ENCODE data around the gene ADAM12. TPM values are rescaled to one million over a fixed set of nuclear protein-coding genes. Genes with fewer than 3 reads are reported as not detected.
"Not testable (repeated sequence)": the region's sequence is repeated elsewhere in the genome, so short reads cannot be mapped to it uniquely, and the experiment has no call there.

Gene ADAM12
- total RNA-seq, 1 donor from 2014 or later = 0.35 TPM

GRCh38 chr10:126204320-126204719 is 184.0 kb downstream of the ADAM12 start:
- ATAC-seq (no peak), DNase-seq (no peak)
- intact Hi-C loops (cut with micrococcal nuclease) = no loop called here

GRCh38 chr10:126203746-126204145 is 184.5 kb downstream of the ADAM12 start:
- intact Hi-C loops (cut with micrococcal nuclease) = no loop called here
- no peak for ATAC-seq
- DNase-seq = no peak

DNA sequence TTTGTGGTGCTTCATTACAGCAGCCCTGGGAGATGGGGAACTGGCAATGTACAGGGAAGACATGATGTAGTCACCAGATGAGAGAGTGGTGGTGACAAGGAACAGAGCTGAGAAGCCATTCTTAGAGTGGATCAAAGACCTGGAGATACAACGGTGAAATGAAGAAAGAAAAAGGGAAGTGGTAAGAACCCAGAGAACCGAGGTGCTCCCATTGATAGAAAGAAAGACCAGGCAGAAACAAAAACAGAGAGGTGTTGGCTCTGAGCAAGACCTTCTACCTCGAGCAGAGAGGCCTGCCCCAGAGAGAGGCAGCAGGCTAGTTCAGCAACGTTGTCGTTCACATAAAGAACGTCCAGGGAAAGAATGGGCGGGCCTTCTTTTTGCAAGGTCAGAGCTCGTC is 186.7 kb downstream of the ADAM12 start:
- DNase-seq (no peak), ATAC-seq (no peak)
- intact Hi-C loops (cut with micrococcal nuclease) = no loop called here

- no peak for DNase-seq
- intact Hi-C loops (cut with micrococcal nuclease) = no loop called here
- no peak for ATAC-seq
Observed at GRCh38 chr10:126199221-126199998, 188.9 kb downstream of the ADAM12 start.

DNA sequence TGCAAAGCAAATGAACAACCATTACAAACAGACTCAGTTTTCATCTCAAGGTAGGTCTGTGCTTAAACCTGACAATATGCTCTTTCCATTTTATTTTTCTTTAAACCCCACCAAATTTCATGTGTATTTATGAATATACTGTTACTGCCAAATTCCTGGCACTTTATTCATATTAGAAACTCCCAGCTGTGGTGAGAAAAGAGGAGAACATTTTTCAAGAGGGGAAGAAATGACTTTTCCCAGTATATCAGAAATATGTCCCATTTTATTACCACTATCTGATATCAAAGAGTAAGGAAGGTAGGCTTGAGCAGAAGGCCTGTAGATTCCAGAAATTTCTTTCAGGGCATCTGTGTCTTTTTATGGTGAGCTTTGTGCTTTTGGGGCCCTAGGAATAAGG is 189.6 kb downstream of the ADAM12 start:
- no peak for ATAC-seq
- intact Hi-C loops (cut with micrococcal nuclease) = no loop called here
- DNase-seq = no peak

DNA sequence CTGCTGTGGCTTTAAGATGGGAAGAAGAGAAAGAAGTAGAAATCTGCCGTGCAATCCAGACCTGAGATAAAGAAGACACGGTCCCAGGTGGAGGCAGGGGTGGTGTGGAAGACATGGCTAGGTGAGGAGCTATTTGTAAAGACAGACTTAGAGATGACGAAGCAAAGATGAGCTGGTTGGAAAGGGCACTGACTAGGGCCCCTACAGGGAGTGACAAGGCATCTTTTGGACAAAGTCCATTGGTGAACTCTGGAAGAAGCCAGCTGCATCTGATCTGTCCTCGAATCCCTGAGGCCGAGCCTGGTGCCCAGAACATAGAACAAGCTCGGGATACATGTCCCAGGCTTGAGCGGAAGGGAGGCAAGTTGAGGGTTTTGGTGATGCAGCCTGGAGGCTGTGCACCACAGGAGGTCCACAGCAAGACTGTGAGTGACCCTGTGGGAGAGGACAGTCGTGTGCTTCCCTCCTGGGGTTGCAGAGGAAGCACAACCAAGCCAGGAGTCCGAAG is 191.2 kb downstream of the ADAM12 start:
- intact Hi-C loops (cut with micrococcal nuclease) = no loop called here
- ATAC-seq = no peak
- no peak for DNase-seq

GRCh38 chr10:126196281-126196680 is 192.0 kb downstream of the ADAM12 start:
- no peak for ATAC-seq
- intact Hi-C loops (cut with micrococcal nuclease) = no loop called here

DNA sequence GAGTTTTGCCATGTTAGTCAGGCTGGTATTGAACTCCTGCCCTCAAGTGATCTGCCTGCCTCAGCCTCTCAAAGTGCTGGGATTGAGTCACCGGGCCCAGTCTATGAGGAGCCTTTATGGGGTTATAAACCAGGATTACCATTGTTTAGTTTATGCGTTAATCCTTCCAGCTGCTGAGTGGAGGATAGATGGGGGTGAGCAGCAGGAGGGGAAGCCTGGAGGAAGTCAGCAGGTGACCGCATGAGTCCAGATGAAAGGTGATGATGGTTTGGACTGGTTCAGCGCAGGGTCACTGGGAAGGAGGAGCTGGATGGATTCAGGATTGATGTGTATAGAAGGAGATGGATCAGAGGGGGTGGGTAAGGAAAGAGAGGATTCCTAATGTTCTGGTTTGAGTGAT is 197.1 kb downstream of the ADAM12 start:
- ATAC-seq (no peak), DNase-seq (no peak)
- intact Hi-C loops (cut with micrococcal nuclease) = no loop called here

More at GRCh38 chr10:126196281-126196680, 192.0 kb downstream of the ADAM12 start:
- DNase-seq = no peak

- intact Hi-C loops (cut with micrococcal nuclease) = no loop called here
- ATAC-seq = no peak
- DNase-seq = no peak
Observed at GRCh38 chr10:126188679-126189200, 199.5 kb downstream of the ADAM12 start.

DNA sequence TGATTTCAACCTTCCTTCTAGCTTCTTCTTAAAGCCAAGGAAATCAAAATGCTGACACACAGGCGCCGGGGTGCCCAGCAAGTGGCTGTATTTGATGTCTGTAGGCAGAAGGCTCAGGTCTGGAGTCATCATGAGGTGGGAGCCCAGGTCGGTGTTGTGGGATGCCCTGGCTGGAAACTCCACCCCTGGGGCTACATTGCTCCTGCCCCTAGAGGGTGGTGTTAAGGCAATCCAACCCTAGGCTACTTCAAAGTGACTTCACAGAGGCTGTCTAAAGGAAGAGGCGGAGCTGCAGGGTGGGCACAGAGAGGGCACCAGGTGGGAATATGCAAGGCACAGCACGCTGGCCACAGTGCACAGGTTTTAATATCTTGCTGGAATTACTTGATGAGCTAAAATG is 200.9 kb downstream of the ADAM12 start:
- ATAC-seq (no peak), DNase-seq (no peak)
- intact Hi-C loops (cut with micrococcal nuclease) = no loop called here

DNA sequence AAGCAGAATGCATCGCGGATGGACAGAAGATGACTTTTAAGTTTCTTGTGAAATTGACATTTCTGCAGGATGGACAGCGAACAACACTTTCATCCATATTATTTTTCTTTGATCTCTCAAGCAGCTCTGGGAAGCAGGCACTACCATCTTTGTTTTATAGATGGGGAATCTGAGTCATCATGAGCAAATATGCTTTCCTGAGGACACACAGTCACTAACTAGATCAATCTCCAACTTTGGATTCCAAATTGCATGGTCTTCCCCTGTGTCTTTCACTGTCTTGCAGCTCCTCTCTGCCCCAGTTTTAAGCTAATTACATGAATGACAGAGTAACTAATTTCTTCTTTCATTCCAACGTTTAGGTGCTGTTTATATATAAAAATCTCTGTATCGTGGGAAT is 201.5 kb downstream of the ADAM12 start:
- ATAC-seq = no peak

DNA sequence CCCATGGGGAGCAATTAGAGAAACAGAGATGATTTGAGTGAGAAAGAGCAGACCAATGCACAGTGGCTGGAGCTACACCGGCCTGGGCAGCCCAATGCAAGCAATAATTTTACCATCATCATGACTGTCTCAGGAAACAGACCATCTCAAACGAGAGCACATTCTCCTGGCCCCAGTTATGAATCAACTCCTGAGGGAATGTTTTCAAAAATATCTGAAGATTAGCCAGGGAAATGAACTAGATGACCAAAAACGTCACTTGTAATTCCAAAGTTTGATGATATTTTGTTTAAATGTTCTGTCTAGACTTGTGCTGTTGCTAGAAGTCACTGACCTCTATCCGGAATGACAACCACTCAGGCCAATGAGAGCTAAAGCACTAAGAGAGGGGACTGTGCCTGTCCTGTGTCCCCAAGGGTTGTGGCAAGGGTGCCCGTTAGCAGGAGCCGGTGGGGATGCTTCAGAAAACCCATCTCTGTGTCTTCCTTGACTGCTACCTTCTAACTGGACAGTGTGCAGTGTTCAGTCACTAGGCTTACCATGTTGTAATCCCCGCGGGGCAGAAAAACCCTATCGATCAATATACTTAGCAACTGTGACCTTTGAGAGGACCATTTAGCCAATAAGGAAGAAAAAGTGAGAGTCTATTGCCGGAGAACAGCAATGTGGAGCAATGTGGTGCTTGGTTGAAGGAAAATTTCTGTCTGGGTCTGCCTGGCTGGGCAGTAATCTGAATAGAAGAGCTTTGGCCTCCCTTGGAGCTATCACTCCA is 202.4 kb downstream of the ADAM12 start:
- no peak for ATAC-seq
- no peak for DNase-seq
- intact Hi-C loops (cut with micrococcal nuclease) = no loop called here

More for the DNA sequence above, 201.5 kb downstream of the ADAM12 start:
- intact Hi-C loops (cut with micrococcal nuclease) = no loop called here
- DNase-seq = no peak

GRCh38 chr10:126181626-126182025 is 206.7 kb downstream of the ADAM12 start:
- DNase-seq = no peak
- no peak for ATAC-seq
- intact Hi-C loops (cut with micrococcal nuclease) = no loop called here

- DNase-seq (no peak), ATAC-seq (no peak)
- intact Hi-C loops (cut with micrococcal nuclease) = no loop called here
Observed at GRCh38 chr10:126179637-126180036, 208.6 kb downstream of the ADAM12 start.

- DNase-seq (no peak), ATAC-seq (no peak)
- intact Hi-C loops (cut with micrococcal nuclease) = no loop called here
Observed at GRCh38 chr10:126177417-126178030, 210.8 kb downstream of the ADAM12 start.

- DNase-seq = no peak
- no peak for ATAC-seq
- intact Hi-C loops (cut with micrococcal nuclease) = no loop called here
Observed at GRCh38 chr10:126175641-126176262, 212.5 kb downstream of the ADAM12 start.

GRCh38 chr10:126172755-126173154 is 215.5 kb downstream of the ADAM12 start:
- intact Hi-C loops (cut with micrococcal nuclease); ATAC-seq; DNase-seq: not testable (repeated sequence)

DNA sequence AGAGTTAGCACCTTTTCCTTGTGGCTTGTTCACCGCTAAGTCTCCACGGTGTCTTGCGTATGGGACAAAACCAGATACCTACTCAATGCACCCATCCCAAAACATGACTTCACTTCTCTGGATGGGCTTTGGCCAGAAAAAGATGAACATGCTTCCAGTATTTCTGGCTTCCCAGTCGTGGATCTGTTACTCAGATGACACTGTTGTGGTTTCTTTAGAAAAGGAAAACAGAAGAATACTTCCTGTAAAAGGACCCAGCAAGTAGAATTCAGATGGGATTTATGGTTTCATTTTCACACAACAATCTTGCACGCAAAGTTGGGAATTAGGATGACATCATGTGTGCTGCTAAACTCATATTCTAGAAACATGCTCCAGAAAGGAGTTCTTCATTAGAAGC is 216.7 kb downstream of the ADAM12 start:
- no peak for DNase-seq
- intact Hi-C loops (cut with micrococcal nuclease) = no loop called here
- ATAC-seq = peak; percentile 55

GRCh38 chr10:126170776-126171175 is 217.5 kb downstream of the ADAM12 start:
- no peak for DNase-seq
- ATAC-seq = no peak
- intact Hi-C loops (cut with micrococcal nuclease) = no loop called here

Data from left ventricle myocardium superior (tissue), 1 donor.